Uterus (tissue), 4 donors: Measurements from ENCODE around the gene RBMS3. TPM values are rescaled to one million over a fixed set of nuclear protein-coding genes. Genes with fewer than 3 reads are reported as not detected.

ENCODE experiments used
- DNase-seq, 2 donors: peaks; one replicate each; pipeline ENCODE4 v3.0.0-alpha.2; 2019 to 2020
- H3K27ac ChIP-seq, 2 donors: fragments of 200-600 bp; sonication (generic); 1 replicate in 1 of 2; 2 replicates in 1 of 2; pipeline ENCODE4 v1.5.1; 2016 to 2018
- H3K27me3 ChIP-seq, 2 donors: fragments of 200-600 bp; sonication (generic); one replicate each; pipeline ENCODE4 v1.5.1; 2018 to 2019; ENCODE audit warnings: control low read depth in 1 of 2
- H3K36me3 ChIP-seq, 2 donors: fragments of 200-600 bp; sonication (generic); one replicate each; pipeline ENCODE4 v1.5.1; 2019; ENCODE audit warnings: control low read depth in 1 of 2
- H3K4me1 ChIP-seq, 2 donors: fragments of 200-600 bp; sonication (generic); one replicate each; pipeline ENCODE4 v1.5.1; 2018 to 2019; ENCODE audit warnings: control low read depth in 1 of 2
- H3K4me3 ChIP-seq, 2 donors: fragments of 200-600 bp; sonication (generic); 1 replicate in 1 of 2; 2 replicates in 1 of 2; pipeline ENCODE4 v1.5.1; 2018 to 2019; ENCODE audit warnings: mild to moderate bottlenecking in 1 of 2
- H3K9me3 ChIP-seq, 2 donors: fragments of 200-600 bp; sonication (generic); one replicate each; pipeline ENCODE4 v1.5.1; 2019; ENCODE audit warnings: control low read depth in 1 of 2
- POLR2A ChIP-seq, 2 donors: fragments of 450-650 bp; IDR thresholded peaks; one replicate each; pipeline ENCODE4 v1.6.1; 2016; ENCODE audit warnings: antibody characterized with exemption in 2 of 2, mild to moderate bottlenecking in 1 of 2, moderate library complexity in 1 of 2
- intact Hi-C: fragments of 100-400 bp; cut with DNase I; formaldehyde crosslinking; loops from one replicate; pipeline ENCODE4 v1.15.1; 2023; ENCODE audit warnings: low total_unique reads
- total RNA-seq, 4 donors: library from RNA; depleted of rRNA in 3 of 4; stranded (reverse); fragments of >200 nt in 3 of 4; gene quantifications; one replicate each; pipeline versions ENCODE4 v1.1.0 to v1.2.4, GENCODE V29; 2014 to 2023
- TF ChIP-seq, protein P1 (sequence below), 4 experiments: fragments of 200-600 bp in 2 of 4; fragments of 450-650 bp in 2 of 4; sonication (generic) in 2 of 4; IDR thresholded peaks; one replicate each; pipeline ENCODE4 v1.5.1; 2016 to 2019; ENCODE audit warnings: antibody characterized with exemption in 4 of 4, mild to moderate bottlenecking in 2 of 4, moderate library complexity in 1 of 4
- donor health status: DM: yes; HTN: yes; CAD: no.

The RBMS3 gene
- total RNA-seq, 4 donors from 2014 or later: 45.9 to 113 (median 75.4) TPM

- DNase-seq: no peak
- H3K27me3 ChIP-seq: no peaks in the 10 kb centered on the region
- intact Hi-C loops: no loop called here
- H3K9me3 ChIP-seq: no peaks in the 10 kb centered on the region
- H3K36me3 ChIP-seq: no peaks in the 10 kb centered on the region
- no peak overlapping the region for H3K4me3 ChIP-seq
- H3K4me1 ChIP-seq: no peaks in the 10 kb centered on the region
- no peak overlapping the region for H3K27ac ChIP-seq
- no peak for TF ChIP-seq POLR2A (IDR thresholded peaks at IDR 0.05)
- TF ChIP-seq, protein P1, sequence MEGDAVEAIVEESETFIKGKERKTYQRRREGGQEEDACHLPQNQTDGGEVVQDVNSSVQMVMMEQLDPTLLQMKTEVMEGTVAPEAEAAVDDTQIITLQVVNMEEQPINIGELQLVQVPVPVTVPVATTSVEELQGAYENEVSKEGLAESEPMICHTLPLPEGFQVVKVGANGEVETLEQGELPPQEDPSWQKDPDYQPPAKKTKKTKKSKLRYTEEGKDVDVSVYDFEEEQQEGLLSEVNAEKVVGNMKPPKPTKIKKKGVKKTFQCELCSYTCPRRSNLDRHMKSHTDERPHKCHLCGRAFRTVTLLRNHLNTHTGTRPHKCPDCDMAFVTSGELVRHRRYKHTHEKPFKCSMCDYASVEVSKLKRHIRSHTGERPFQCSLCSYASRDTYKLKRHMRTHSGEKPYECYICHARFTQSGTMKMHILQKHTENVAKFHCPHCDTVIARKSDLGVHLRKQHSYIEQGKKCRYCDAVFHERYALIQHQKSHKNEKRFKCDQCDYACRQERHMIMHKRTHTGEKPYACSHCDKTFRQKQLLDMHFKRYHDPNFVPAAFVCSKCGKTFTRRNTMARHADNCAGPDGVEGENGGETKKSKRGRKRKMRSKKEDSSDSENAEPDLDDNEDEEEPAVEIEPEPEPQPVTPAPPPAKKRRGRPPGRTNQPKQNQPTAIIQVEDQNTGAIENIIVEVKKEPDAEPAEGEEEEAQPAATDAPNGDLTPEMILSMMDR (IDR thresholded peaks at IDR 0.05): no peak
These were observed 331.7 kb downstream of the RBMS3 start for GRCh38 chr3:29612536-29612935.

DNA sequence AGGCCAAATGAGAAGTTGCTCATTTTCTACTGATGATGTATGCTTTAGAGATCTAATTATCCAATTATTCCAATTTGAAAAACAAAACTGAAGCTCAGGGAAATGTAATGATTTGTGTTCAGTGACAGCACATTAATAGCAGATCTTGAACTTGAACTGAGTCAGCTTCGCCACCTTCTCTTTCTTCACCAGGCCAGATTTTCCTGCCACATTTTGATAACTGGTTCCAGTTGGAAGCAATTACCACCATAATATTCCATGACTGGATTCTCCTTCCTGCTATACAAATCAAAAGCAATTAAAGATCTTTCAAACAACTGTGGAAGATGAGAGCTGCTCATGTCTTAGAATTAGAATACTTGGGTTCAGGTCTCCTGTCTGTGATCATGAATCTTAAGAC, 334.1 kb downstream of the RBMS3 start:
- Histone ChIP-seq H3K27me3 (no peaks in the 10 kb centered on the region), H3K9me3 (no peaks in the 10 kb centered on the region), H3K36me3 (no peaks in the 10 kb centered on the region), H3K4me1 (no peaks in the 10 kb centered on the region), H3K4me3 (no peak overlapping the region), H3K27ac (no peak overlapping the region)
- TF ChIP-seq, protein P1 (IDR thresholded peaks at IDR 0.05): no peak
- TF ChIP-seq POLR2A (IDR thresholded peaks at IDR 0.05): no peak
- intact Hi-C loops: no loop called here
- no peak for DNase-seq

DNA sequence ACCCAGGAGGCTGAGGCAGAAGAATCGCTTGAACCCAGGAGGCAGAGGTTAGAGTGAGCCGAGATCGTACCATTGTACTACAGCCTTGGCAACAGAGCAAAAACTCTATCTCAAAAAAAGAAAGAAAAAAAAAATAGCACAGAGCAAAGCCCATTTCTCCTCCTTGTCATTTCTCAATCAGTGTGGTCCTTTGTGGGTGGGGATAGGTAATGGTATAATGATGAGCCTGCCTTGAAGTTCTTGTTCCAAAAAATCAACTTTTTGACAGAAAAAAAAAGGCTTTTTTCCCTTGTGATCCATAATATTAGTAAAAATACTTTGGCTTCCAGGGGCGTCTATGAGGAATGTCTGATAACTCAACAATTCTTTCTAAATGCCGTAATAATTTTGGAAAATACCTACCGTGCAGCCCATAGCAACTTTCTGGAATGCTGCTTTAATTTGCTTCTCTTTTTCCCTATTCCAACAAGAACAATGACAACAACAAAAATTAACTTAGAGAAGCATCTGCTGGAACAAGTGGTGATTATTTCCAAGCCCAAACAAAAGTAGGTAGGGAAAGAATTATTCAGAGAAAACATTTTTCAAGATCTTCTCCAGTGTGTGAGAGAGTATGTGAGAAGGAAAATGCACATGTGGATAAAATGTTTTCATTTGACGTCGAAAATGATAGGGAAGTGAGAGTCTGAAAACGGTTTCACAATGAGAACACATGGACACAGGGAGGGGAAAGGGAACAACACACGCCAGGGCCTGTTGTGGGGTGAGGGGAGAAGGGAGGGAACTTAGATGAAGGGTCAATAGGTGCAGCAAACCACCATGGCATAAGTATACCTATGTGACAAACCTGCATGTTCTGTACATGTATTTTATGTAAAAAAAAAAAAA, 337.8 kb downstream of the RBMS3 start:
- no peak for DNase-seq
- no peaks in the 10 kb centered on the region for H3K4me1 ChIP-seq
- no peaks in the 10 kb centered on the region for H3K9me3 ChIP-seq
- H3K27ac ChIP-seq: peak overlapping the region; percentile 2 to 40
- no peak overlapping the region for H3K4me3 ChIP-seq
- H3K27me3 ChIP-seq: no peaks in the 10 kb centered on the region
- intact Hi-C loops: no loop called here
- no peaks in the 10 kb centered on the region for H3K36me3 ChIP-seq
- no peak for TF ChIP-seq POLR2A (IDR thresholded peaks at IDR 0.05)
- TF ChIP-seq, protein P1 (IDR thresholded peaks at IDR 0.05): no peak

DNA sequence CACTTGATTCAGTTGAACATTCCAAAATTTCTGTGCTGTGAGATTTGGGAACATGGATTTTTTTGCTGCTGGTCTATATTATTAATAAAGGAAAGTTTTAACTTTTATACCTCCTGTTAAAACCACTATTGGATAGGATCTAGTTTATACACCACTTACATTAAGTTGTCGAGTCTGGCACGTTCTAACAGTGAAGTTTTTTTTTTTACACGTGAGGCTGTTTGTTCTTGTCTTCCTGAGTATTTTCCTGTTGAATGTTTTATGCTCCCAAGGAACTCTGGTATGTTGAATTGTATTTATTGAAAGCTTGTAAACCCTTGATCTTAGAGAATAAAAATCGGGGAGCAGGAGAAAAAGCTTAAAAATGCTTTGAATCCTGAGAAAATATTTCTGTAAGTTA, 338.8 kb downstream of the RBMS3 start:
- Histone ChIP-seq H3K4me3 (no peak overlapping the region), H3K36me3 (no peaks in the 10 kb centered on the region), H3K27me3 (no peaks in the 10 kb centered on the region), H3K4me1 (no peaks in the 10 kb centered on the region), H3K9me3 (no peaks in the 10 kb centered on the region), H3K27ac (no peak overlapping the region)
- no peak for TF ChIP-seq POLR2A (IDR thresholded peaks at IDR 0.05)
- TF ChIP-seq, protein P1 (IDR thresholded peaks at IDR 0.05): no peak
- no peak for DNase-seq
- intact Hi-C loops: no loop called here
